GM18499 (cell line): Measurements from ENCODE around the gene DNAJB11.
"Not testable (repeated sequence)": the region's sequence is repeated elsewhere in the genome, so short reads cannot be mapped to it uniquely, and the experiment has no call there.

Source experiments
- ATAC-seq: cut with Tn5 transposase; IDR thresholded peaks from one replicate; pipeline ENCODE4 v1.9.1; 2021; ENCODE audit warnings: moderate number of reproducible peaks; ENCODE audit not compliant: insufficient read depth, unreplicated experiment

Gene DNAJB11

DNA sequence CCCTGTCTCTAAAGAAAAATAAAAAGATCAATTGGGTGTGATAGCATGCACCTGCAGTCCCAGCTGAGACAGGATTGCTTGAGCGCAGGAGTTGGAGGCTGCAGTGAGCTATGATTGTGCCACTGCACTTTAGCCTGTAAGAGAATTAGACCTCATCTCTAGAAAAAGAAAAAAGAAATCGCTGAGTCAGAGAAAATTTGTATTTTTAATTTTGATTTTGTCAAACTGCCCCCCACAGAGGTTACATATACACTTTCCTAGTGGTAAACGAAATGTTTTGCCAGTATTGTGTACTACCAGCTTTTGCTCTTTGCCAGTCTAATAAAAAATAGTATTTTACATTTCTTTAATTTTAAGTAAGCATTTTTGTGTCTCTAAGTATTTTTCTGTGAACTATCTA lies 21.0 kb upstream of the DNAJB11 start:
- ATAC-seq: no peak

DNA sequence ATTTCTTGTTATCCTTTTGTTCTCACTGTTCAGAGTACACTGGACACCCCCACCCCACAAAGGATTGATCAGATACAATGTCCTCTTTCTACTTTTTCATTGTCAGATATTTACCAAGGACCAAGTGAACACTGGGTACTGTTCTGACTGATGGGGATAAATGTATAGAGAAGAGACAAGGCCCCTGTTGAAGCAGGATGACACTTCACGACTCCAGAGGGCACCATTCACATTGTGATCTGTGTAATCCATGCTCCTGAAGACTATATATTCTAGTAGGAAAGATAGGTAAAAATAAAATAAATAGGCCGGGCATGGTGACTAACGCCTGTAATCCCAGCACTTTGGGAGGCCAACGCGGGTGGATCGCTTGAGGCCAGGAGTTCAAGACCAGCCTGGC lies 19.1 kb upstream of the DNAJB11 start:
- ATAC-seq: no peak

DNA sequence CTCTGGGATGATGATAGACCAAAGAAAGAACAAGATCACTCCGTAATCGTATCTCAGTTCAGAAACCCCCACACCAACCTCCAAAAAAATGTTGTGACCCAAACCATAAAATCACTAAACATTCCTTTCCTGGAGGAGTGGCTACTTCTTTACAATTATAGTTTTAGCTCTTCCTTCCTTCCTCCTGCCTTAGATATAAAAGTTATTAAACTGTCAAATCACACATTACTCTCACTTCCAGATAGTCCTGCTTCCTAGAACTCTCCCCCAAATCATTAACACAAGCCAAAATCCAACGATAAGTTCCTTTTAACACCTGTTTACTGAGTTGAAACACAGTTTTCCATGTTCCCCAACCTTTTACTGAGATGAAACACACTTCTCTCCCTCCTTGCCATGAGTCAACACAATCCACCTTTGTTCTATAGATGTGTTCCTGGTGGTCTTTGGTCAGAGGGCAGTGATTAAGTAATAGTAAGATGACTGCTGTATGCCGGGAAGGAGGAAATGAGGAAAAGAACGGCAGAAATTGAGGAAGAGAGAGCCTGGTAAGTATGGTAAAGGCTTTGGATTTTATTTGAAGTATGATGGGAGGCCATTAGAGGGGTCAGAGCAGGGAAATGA lies 18.0 kb upstream of the DNAJB11 start:
- no peak for ATAC-seq

DNA sequence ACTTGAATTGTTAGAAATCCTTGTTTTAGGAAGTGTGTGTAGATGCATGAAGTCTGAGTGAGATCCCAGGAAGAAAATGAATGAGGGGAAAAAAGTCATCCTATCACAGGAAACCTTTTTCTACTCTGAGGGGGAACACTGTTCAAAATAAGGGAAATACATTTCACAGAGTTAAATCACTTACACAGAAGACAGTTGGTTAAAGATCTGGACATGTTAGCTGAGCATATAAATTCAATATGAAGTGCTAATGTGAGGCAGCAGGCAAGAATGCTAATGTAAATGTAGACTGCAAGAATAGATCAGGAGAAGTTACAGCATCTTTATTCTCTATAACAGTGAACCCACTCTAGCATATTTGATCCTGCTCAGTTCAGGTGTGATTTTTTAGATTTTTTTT lies 5.9 kb upstream of the DNAJB11 start:
- no peak for ATAC-seq

DNA sequence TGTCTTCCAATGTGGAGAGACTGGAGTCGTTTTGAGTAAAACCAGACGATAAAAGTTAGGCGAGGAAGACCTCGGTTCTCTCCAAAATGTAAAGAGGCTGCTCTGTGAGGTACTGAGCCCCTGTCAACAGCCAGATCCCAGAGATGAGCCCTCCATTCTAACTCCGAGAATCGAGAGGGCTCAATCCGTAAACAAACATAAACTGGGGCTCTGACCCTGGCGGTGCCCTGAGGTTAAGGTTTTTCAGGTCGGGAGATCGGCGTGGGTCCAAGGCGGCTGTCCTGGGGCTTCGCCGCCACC lies 3.8 kb upstream of the DNAJB11 start:
- ATAC-seq: no peak

DNA sequence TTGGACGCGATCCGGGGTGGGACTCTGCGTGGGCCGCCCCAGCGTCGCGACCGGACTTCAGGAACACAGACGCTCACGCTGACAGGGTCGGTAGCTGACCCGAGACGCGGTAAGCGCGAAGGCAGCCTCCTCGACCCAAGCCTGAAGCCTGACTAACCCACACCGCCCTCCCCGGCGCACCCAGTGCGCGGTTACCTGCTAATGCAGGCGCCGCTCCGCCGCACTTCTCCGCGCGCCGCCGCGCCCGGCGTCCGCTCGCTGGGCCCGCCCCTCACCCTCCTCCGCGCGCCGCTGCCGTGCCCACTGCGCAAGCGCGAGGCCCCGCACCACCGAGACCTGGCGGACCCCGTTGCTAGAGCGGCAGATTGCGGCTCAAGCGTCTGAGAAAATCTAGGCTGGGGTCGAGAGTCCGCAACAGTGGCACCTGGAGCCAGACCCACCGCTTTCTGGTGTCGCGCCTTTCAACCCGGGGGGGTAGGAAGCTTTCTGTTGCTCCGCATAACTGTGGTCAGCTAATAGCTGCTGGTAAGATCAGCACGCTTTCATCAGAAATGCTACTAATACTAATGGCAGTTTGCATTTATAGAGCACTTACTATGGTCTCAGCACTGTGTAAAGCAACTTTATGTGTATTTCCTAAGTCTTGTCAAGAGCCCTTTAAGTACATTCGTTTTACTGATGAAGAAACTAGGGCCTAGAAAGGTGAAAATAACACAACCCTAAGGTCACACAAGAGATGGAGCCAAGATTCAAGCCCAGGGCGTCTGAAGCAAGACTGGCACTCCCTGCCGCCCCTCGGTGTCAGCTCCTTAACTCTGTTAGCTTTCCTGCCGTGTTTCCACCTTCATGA lies 3.2 kb upstream of the DNAJB11 start, which contains the start of gene TBCCD1:
TBCCD1 (minus strand) TSS at position 268 of the 850 bp plus-strand sequence. CDS start 3,010 bp downstream, outside the sequence.
- ATAC-seq: peak; percentile 31

DNA sequence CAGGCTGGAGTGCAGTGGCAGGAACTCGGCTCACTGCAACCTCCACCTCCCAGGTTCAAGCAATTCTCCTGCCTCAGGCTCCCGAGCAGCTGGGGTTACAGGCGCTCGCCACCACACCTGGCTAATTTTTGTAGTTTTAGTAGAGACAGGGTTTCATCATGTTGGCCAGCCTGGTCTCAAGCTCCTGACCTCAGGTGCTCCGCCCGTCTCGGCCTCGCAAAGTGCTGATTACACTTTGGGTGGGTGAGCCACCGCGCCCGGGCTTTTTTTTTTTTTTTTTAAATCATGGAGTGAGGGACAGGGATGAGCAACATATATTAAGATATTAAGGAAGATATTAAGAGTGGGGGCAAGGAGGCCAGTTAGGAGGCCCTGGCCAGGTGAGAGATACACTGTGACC lies 1.2 kb upstream of the DNAJB11 start:
- ATAC-seq: not testable (repeated sequence)

DNA sequence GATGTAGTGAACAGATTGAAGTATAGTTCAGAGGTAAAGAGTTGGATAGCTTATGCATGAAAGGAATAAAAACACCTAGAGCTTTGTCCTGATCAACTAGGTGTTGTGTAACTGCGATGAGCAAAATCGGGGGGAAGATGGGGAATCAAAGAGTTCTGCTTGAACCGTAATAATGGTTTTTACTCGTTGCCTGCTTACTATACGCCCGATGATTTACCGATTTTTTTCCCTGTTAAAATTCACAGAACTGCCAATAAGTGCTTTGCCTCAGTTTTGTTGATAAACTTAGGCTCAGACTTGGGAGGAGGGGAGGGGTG lies 783 bp upstream of the DNAJB11 start:
- ATAC-seq: no peak

DNA sequence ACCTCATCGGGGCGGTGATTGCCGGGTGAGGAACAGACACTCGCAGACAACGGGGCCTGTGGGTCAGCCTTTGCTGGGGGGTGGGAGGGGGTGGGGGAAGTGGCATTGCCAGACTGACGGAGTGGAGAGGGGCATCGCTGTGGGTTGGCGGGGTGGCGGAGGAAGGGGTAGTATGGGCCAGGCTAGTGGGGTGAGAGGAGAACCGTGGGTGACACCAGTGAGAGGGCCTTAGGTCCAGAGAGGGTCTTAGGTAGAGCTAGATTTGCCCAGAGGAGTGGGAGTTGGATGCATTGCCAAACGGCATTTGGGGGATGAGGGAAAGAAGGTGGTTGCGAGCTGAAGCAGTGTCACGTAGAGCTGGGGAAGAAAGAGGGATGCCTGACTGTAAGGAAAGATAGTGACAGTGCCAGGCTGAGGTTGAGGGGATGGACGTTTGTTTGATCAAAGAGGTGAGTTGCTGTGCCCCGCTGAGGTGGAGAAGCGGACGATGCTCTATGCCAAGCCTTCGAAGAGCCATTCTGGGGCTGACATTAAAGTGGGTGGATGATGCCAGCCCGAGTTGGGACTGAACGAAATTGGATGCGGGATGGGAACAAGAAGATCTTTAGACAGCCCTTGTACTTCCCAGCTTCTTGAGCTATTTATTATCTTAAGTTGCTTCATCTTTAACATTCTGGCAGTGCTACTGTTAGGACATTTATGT lies 572 bp downstream of the DNAJB11 start:
- no peak for ATAC-seq

DNA sequence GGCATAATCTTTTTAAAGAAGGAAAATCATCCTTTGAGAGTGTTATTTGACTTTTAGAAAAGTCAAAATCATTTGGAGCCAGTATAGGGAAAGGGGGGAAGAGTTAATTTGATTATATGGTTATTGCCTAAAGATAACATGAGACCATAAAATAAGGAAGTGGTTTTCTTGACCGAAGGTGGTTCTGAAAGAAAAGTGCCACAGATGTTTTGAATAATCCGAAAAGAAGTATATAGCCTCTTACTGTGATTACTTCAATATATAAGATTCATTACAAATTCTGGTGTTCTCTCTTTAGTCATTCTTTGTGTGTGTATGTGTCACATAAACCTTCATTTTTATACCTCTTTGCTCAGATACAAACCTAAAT lies 1.1 kb downstream of the DNAJB11 start:
- ATAC-seq: no peak

DNA sequence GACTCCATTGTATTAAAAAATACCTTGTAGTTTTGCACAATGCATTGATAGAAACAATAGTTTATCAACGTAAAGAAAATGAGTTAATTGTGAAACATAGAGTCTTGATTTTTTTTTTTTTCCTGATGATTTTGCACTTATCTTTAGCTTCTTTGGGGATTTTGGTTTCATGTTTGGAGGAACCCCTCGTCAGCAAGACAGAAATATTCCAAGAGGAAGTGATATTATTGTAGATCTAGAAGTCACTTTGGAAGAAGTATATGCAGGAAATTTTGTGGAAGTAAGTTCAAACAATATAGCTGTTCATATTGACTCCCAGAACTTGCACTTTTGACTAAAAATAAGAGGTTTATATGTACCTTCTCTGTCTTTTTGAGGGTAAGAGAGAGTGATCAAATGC lies 7.0 kb downstream of the DNAJB11 start:
- no peak for ATAC-seq

DNA sequence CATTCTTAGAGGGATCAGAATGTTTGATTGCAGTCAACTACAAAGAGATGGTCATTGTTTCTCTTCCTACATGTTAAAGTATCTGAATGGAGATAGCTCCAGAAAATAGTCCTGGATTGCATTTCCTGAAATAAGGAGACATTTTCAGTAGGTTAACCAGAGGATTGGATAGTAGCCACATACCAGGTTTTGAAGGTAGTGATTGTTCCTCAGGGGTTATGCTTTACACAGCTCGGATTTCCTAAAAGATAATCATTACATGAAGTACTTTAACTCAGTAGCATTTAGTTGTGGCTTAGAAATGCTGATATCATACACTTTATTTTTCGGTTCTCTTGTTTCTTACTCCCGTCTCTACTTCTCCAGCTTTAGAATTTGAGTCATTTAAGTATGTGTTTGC lies 10.3 kb downstream of the DNAJB11 start:
- no peak for ATAC-seq

DNA sequence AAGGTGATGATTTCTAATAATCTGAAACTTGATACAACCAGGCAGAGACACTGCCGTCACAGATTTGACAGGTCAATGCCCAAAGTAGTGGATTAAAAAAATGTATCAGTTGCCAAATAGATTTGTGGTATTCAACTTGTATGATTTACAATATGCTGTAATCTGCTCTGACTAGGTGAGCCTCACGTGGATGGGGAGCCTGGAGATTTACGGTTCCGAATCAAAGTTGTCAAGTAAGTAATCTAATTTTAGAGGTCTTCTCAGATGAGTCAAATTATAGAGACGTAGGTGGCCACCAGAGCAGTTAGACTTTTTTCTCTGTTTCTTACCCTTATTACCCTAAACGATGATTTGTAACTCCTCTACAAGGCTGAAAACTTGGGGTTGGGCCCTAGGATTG lies 12.0 kb downstream of the DNAJB11 start:
- no peak for ATAC-seq

DNA sequence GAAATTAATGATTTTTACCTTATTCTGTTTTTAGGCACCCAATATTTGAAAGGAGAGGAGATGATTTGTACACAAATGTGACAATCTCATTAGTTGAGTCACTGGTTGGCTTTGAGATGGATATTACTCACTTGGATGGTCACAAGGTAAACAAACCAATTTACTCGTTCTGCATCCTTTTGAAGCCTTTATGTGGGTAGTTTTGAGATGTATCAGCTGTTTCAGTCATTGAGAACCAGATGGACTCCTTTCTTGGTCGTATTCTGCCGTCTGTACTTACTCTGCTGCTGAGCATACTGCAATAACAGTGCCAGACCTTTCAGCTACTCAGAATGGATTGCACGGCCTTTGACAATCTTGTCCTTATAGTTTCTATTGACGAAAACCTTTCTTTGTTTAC lies 13.3 kb downstream of the DNAJB11 start:
- ATAC-seq: no peak

DNA sequence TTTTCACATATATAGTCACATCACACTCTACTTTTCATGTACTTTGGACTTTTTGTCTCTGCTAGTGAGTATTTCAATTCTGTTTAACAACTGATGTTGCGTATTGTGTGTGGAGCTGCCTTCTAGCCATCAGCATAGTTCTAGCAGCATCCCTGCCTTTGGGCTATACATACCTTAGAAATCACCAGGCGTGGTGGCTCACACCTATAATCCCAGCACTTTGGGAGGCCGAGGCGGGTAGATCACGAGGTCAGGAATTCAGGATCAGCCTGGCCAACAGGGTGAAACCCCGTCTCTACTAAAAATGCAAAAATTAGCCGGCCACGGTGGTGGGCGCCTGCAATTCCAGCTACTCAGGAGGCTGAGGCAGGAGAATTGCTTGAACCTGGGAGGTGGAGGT lies 15.7 kb downstream of the DNAJB11 start:
- ATAC-seq: not testable (repeated sequence)

DNA sequence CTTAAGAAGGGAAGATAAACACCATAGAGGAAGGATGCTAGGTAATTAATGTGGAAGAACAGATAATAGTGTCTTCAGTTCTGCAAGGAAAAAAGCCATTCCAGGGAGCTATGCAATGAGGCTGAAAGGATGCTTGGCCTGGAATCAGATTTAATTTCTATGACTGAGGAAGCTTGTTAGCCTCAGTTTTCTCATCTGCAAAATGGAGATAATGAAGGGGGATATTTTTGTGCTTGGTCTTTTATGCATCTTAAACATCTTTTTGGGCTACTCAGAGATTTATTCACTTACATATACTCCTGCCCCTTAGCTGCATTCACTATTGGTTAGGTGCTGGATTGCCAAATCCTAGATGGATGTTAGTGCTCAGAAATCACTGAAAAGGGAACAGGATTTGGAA lies 16.7 kb downstream of the DNAJB11 start:
- ATAC-seq: no peak

DNA sequence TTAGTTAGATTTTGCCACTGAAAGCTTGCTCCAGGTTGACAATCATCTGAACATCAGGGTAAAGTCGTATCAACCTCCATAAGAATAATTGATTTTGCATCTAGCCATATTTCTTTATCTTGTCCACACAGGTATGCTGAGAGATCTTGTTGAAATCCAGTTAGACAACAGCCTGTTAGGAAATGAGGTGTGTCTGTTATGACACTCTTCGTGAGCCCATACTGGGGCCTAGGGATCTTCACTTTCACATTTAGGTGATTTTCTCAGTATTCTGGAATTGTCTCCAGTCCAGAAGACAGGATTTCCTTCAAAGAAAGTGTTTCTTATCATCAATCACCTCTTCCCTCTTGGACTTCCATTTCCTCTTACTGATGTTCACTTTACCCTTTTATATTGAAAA lies 18.1 kb downstream of the DNAJB11 start:
- ATAC-seq: no peak

DNA sequence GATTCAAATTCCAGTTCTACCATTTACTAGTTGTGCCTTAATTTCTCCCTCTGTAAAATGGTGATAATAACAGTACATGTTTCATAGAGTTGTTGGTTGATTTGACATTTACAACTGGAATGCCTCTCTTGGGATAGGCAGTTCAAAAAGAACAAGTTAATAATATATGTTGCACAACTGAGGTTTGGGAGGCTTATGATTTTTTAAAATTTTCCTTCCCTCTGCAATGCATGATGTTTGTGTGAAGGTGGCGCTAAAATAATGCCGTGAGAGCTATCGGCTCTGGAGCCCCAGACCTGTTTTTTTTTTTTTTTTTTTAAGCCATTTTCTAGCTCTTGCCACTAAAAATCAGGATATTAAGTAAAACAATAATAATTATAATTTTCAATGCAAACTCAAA lies 18.6 kb downstream of the DNAJB11 start:
- no peak for ATAC-seq

DNA sequence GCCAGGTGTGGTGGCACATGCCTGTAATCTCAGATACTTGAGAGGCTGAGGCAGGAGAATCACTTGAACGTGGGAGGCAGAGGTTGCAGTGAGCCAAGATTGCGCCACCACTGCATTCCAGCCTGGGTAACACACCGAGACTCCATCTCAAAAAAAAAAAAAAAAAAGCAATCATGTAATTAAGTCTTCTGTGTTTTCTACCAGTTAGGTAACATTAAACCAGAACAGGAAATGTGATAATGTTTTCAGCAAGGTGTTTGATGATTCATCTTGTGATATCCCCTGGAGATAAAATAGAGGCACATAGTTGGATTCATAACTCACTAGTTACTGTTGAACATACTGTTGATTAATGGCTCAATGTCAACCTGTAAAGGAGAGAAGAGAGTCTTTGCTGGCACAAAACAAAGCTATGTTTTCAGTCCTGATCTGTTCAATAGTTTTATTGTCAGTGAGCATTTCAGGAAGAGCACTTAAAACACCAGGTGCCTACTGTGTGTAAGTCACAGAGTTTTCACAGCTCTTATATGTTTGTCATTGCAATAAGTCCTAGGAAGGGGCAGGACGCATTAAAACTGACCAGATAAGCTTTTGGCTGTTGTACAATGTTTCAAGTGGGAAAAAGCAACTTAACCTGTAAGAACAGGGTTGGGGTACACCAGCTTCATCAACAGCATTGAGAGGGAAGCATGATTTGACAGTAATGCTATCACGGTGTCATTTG lies 19.5 kb downstream of the DNAJB11 start:
- no peak for ATAC-seq

DNA sequence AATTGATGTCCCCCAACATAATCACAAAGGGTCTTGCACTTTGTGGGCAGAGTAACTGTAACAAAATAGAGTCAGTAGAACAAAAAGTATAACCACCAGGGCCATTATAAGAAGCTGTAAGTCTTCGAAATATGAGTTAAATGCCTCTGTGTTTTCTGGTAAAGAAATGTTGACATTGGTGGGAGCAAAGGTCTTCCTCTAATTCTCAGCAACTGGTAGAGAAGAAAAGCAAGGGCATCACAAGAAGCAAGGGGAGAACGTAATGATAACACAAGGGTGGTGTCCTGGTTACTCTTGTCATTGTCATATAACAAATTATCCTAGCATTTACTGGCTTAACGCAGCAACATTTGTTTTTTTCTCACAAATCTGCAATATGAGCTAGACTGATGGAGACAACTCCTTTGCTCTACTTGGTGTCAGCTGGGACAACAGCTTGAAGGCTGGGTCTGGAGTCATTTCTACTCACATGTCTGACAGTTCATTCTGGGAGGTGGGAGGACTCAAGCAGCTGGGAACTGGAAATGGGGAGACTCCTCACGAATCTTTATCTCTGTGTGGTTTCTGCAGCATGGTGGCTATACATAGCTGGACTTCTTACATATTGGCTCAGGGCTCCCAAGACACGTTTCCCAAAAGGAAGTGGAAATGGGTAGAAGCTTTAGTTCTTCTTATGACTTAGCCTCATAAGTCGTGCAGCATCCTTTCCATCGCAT lies 20.2 kb downstream of the DNAJB11 start:
- ATAC-seq: no peak
